H1 (cell line): ENCODE data around the gene NYAP2.

Source experiments
- BACH1 ChIP-seq: IDR thresholded peaks from 2 replicates; pipeline ENCODE4 v1.6.1; 2012; ENCODE audit warnings: low read length, improper control_type of control experiment
- CTCF ChIP-seq, 3 experiments: IDR thresholded peaks; 1 replicate in 2 of 3; 2 replicates in 1 of 3; pipeline versions ENCODE4 v1.5.1 to v1.6.1; 2011; ENCODE audit warnings: low read length in 3 of 3, mild to moderate bottlenecking in 3 of 3, inconsistent platforms in 2 of 3, low read depth in 1 of 3, moderate library complexity in 1 of 3; ENCODE audit not compliant: insufficient read depth in 1 of 3; ENCODE audit errors: control extremely low read depth in 1 of 3
- EP300 ChIP-seq, 2 experiments: IDR thresholded peaks; 1 replicate in 1 of 2; 2 replicates in 1 of 2; pipeline ENCODE4 v1.6.1; 2011 to 2012; ENCODE audit warnings: low read depth in 2 of 2, low read length in 2 of 2, mild to moderate bottlenecking in 2 of 2, borderline replicate concordance in 1 of 2, inconsistent platforms in 1 of 2, moderate library complexity in 1 of 2
- POLR2A ChIP-seq, 2 experiments: IDR thresholded peaks; 1 replicate in 1 of 2; 2 replicates in 1 of 2; pipeline ENCODE4 v1.6.1; 2011; ENCODE audit warnings: low read depth in 2 of 2, low read length in 2 of 2, mild to moderate bottlenecking in 2 of 2; ENCODE audit errors: control extremely low read depth in 1 of 2

- TF ChIP-seq POLR2A (IDR thresholded peaks at IDR 0.05; ENCODE audit: control extremely low read depth in 1 of 2, low read depth in 2 of 2, low read length in 2 of 2) (no peak), EP300 (IDR thresholded peaks at IDR 0.05; ENCODE audit: borderline replicate concordance in 1 of 2, low read depth in 2 of 2, low read length in 2 of 2) (no peak), CTCF (IDR thresholded peaks at IDR 0.05; ENCODE audit: control extremely low read depth in 1 of 3, insufficient read depth in 1 of 3, low read depth in 1 of 3, low read length in 3 of 3) (no peak), BACH1 (no peak)
Observed at GRCh38 chr2:225494100-225494459, 94.6 kb downstream of the NYAP2 start.
